Stimulated activated CD8-positive, alpha-beta memory T cell treated with anti-CD3 and anti-CD28 coated beads, Interleukin-4, amount 100 ng/mL, for 1 hour (primary cell): ENCODE results near the gene INTU.
"Not testable (repeated sequence)": the region's sequence is repeated elsewhere in the genome, so short reads cannot be mapped to it uniquely, and the experiment has no call there.

ENCODE experiments used
- DNase-seq, 2 donors: peaks; one replicate each; pipeline ENCODE4 v3.0.0-alpha.2; 2020; ENCODE audit warnings: low read depth in 2 of 2, low spot score in 1 of 2

Gene INTU

GRCh38 chr4:127632420-127633403 is at the start of gene INTU:
Gene INTU (plus strand): TSS chr4:127632957. CDS start chr4:127633035, 78 bp downstream.
- DNase-seq = no peak

- not testable (repeated sequence) for DNase-seq
These were observed 46.3 kb upstream of the INTU start for GRCh38 chr4:127586496-127586895.

GRCh38 chr4:127586922-127587571 is 45.7 kb upstream of the INTU start:
- DNase-seq = no peak

GRCh38 chr4:127589153-127589552 is 43.6 kb upstream of the INTU start:
- DNase-seq = not testable (repeated sequence)

GRCh38 chr4:127598656-127599055 is 34.1 kb upstream of the INTU start:
- no peak for DNase-seq

- no peak for DNase-seq
These were observed 31.7 kb upstream of the INTU start for GRCh38 chr4:127601029-127601428.

- no peak for DNase-seq
These were observed 27.6 kb upstream of the INTU start for GRCh38 chr4:127604949-127605709.

GRCh38 chr4:127606823-127607222 is 25.9 kb upstream of the INTU start:
- DNase-seq = no peak

- DNase-seq = no peak
These were observed 23.3 kb upstream of the INTU start for GRCh38 chr4:127609484-127609883.

- DNase-seq = no peak
These were observed 22.3 kb upstream of the INTU start for GRCh38 chr4:127610488-127610887.

GRCh38 chr4:127616898-127617297 is 15.9 kb upstream of the INTU start:
- no peak for DNase-seq

GRCh38 chr4:127618427-127618826 is 14.3 kb upstream of the INTU start:
- DNase-seq = no peak

- DNase-seq = no peak
These were observed 10.2 kb upstream of the INTU start for GRCh38 chr4:127622621-127622920.

GRCh38 chr4:127622921-127623796 is 9.6 kb upstream of the INTU start:
- DNase-seq = no peak

GRCh38 chr4:127623797-127624083 is 9.0 kb upstream of the INTU start:
- DNase-seq = no peak

- no peak for DNase-seq
These were observed 8.6 kb upstream of the INTU start for GRCh38 chr4:127624173-127624572.

GRCh38 chr4:127629371-127629770 is 3.4 kb upstream of the INTU start:
- no peak for DNase-seq

GRCh38 chr4:127630152-127630551 is 2.6 kb upstream of the INTU start:
- DNase-seq = no peak

- no peak for DNase-seq
These were observed 1.3 kb upstream of the INTU start for GRCh38 chr4:127631420-127631819.

- DNase-seq = no peak
These were observed 1.4 kb downstream of the INTU start for GRCh38 chr4:127634181-127634580.

- no peak for DNase-seq
These were observed 8.8 kb downstream of the INTU start for GRCh38 chr4:127641524-127641923.
